HL-60 (cell line): Measurements from ENCODE around the gene TESMIN.

Source experiments
- GABPA ChIP-seq: IDR thresholded peaks from 2 replicates; pipeline ENCODE4 v1.6.1; 2012; ENCODE audit warnings: low read depth
- POLR2AphosphoS5 ChIP-seq: IDR thresholded peaks from 2 replicates; pipeline ENCODE4 v1.6.1; 2012; ENCODE audit warnings: low read depth
- SPI1 ChIP-seq: IDR thresholded peaks from 2 replicates; pipeline ENCODE4 v1.6.1; 2012; ENCODE audit warnings: low read depth, mild to moderate bottlenecking, borderline replicate concordance
- TF ChIP-seq, protein P1 (sequence below): IDR thresholded peaks from one replicate; pipeline ENCODE4 v1.5.1; 2011; ENCODE audit warnings: low read length, control low read depth, inconsistent platforms; ENCODE audit not compliant: insufficient read depth
- TF ChIP-seq, protein P2 (sequence below): IDR thresholded peaks from 2 replicates; pipeline ENCODE4 v1.6.1; 2012; ENCODE audit warnings: low read depth; ENCODE audit not compliant: insufficient replicate concordance

DNA sequence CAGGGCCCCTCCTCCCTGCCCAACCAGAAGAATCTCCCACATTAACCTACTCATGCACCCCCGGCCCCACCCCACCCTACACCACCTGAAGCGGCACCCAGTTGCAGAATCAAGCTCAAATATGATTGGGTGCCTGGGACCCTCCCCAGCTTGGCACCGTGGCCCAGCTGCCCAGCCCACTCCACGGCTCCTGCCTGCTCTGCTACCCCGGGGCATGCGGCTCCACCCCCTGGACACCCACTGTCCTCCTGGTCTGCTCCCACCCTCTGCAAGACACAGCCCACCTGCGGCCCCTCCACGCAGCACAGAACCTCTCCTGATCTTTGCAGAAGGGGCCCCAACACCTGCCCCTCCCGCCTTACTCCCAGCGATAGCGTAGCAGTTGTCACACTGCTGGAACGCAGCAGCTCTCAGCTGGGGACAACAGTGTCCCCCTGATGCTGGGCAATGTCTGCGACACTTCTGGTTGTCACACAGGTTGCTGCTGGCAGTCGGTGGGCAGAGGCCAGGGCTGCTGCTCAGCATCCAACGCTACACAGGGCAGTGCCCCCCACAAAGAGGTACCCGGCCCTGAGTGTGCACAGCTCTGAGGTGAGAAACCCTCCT lies 32.0 kb upstream of the TESMIN start:
- TF ChIP-seq, protein P1, sequence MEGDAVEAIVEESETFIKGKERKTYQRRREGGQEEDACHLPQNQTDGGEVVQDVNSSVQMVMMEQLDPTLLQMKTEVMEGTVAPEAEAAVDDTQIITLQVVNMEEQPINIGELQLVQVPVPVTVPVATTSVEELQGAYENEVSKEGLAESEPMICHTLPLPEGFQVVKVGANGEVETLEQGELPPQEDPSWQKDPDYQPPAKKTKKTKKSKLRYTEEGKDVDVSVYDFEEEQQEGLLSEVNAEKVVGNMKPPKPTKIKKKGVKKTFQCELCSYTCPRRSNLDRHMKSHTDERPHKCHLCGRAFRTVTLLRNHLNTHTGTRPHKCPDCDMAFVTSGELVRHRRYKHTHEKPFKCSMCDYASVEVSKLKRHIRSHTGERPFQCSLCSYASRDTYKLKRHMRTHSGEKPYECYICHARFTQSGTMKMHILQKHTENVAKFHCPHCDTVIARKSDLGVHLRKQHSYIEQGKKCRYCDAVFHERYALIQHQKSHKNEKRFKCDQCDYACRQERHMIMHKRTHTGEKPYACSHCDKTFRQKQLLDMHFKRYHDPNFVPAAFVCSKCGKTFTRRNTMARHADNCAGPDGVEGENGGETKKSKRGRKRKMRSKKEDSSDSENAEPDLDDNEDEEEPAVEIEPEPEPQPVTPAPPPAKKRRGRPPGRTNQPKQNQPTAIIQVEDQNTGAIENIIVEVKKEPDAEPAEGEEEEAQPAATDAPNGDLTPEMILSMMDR, result no peak
- no peak for TF ChIP-seq GABPA
- TF ChIP-seq SPI1, result no peak
- no peak for TF ChIP-seq POLR2AphosphoS5
- TF ChIP-seq, protein P2, sequence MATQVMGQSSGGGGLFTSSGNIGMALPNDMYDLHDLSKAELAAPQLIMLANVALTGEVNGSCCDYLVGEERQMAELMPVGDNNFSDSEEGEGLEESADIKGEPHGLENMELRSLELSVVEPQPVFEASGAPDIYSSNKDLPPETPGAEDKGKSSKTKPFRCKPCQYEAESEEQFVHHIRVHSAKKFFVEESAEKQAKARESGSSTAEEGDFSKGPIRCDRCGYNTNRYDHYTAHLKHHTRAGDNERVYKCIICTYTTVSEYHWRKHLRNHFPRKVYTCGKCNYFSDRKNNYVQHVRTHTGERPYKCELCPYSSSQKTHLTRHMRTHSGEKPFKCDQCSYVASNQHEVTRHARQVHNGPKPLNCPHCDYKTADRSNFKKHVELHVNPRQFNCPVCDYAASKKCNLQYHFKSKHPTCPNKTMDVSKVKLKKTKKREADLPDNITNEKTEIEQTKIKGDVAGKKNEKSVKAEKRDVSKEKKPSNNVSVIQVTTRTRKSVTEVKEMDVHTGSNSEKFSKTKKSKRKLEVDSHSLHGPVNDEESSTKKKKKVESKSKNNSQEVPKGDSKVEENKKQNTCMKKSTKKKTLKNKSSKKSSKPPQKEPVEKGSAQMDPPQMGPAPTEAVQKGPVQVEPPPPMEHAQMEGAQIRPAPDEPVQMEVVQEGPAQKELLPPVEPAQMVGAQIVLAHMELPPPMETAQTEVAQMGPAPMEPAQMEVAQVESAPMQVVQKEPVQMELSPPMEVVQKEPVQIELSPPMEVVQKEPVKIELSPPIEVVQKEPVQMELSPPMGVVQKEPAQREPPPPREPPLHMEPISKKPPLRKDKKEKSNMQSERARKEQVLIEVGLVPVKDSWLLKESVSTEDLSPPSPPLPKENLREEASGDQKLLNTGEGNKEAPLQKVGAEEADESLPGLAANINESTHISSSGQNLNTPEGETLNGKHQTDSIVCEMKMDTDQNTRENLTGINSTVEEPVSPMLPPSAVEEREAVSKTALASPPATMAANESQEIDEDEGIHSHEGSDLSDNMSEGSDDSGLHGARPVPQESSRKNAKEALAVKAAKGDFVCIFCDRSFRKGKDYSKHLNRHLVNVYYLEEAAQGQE, result no peak
